GM18499 (cell line): ENCODE results near the gene SAMD14.

Experiments used
- ATAC-seq: cut with Tn5 transposase; IDR thresholded peaks from one replicate; pipeline ENCODE4 v1.9.1; 2021; ENCODE audit warnings: moderate number of reproducible peaks; ENCODE audit not compliant: insufficient read depth, unreplicated experiment

The SAMD14 gene

DNA sequence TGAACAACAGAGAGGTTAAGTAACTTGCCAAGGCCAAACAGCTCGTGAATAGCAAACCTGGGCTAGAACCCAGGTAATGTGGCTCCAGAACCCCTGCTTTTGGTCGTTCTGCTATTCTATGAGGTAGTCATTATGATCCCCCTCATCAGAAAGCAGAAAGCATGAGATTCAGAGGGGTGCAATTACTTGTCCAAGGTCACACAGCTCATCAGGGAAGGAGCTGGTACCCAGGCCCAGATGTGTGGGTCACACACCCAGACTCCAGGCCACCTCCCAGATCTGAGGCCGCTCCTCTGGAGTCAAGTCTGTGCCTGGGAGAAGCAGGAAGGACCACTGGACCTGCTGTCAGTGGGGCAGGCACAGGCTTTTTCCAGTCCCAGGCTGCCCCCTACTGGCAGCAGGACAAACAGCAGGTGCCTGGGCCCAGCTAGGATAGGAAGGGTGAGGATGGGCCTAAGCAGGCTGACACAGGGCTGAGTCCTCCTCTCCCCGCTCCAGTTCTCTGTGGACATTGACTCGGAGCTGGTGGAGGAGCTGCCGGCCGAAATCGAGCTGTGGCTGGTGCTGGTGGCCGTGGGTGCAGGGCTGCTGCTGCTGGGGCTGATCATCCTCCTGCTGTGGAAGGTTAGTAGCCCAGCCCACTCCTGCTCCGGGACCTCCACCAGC is 42.6 kb downstream of the SAMD14 start:
- ATAC-seq, result no peak

DNA sequence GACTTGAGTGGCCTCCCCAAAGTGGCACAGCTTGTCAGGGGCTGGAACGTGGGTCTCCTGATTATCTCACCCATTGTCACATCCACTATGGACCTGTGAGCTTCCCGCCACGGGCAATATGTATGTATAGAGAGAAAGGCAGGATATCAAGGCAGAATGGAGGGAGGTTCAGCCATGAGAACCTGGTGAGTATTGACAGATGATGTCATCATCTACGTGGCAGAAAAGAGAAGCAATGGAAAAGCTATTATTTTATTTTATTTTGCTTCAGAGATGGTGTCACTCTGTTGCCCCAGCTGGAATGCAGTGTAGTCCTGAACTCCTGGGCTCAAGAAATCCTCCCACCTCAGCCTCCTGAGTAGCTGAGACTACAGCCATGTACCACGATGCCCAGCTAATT is 48.2 kb downstream of the SAMD14 start:
- ATAC-seq, result no peak

DNA sequence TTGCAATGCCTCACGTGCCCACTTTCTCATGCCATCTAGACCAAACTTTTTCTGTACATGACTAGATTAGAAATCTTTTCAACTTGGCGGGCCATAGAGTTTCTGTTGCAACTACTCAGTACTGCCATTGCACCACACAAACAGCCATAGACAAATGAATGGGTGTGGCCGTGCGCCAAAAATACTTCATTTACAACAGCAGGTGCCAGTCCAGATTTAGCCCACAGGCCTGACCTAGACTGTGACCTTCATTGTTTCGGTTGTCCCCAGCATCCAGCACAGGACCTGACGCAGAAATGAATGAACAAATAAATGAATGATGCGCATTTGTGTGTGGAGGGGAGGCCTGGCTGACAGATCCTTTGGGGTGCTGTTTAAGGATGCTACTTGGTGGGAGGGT is 49.1 kb downstream of the SAMD14 start:
- no peak for ATAC-seq

DNA sequence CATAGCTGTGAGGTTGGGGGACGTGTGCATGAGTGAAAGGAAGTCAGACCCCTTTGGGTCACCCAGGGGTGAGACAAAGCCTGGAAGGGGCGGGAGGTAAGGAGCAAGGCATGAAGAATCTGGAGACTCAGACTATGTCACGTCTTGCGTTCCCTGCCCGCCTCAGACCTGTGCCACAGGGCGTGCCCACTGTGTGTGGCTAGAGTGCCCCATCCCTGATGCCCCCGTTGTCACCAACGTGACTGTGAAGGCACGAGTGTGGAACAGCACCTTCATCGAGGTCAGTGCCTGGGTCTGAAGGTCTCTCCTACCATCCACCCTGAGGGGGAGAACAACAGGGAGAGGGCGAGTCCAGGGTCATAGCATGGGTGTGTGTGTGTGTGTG is 49.9 kb downstream of the SAMD14 start:
- ATAC-seq, result no peak

DNA sequence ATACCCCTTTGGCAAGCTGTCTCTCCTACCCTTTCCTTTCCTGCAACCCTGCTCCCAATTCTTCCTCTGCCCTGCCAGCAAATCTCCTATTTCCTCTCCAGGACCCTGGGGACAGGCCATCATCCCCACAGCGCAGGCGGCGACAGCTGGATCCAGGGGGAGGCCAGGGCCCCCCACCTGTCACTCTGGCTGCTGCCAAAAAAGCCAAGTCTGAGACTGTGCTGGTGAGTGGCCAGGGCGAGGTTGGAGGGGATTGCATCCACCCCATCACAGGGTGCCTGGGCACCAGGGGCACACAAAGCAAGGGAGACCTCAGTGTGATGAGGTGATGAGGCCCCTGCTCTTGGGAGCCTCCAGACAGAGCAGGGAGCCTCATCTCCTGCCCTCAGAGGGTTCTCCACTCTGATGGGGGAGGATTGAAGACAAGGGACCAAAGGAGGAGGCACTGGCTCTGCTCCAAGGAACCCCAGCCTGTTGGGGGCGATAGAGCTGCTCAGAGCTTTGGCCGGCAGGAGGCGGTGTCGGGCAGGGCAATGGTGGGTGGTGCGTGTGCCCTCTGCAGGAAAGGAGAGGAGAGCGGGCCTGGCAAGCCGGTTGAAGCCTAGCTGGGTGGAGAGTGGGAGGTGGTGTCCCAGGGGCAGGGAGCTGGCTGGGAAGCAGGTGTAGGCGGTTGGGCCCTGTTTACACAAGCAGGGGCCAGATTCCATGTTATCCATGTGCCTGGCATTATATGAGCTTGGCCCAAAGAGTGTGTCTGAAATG is 50.4 kb downstream of the SAMD14 start:
- no peak for ATAC-seq

DNA sequence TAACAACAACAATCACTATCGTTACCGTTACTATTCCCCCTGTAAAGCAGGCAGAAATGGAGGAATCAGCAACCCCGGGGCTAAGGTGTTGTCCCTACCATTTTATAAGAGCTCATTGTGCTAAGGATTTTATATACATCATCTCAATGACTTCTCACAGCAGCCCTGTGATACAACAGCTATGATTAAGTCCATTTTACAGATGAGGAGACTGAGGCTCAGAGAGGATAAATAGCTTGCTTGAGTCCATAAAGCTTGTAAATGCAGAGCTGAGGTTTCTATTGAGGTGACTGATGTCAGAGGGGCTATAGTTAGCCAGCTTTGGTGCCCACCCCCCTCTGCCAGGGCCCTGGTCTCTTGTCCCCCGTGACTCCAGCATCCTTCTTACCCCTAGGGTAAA is 51.5 kb downstream of the SAMD14 start:
- ATAC-seq, result no peak

DNA sequence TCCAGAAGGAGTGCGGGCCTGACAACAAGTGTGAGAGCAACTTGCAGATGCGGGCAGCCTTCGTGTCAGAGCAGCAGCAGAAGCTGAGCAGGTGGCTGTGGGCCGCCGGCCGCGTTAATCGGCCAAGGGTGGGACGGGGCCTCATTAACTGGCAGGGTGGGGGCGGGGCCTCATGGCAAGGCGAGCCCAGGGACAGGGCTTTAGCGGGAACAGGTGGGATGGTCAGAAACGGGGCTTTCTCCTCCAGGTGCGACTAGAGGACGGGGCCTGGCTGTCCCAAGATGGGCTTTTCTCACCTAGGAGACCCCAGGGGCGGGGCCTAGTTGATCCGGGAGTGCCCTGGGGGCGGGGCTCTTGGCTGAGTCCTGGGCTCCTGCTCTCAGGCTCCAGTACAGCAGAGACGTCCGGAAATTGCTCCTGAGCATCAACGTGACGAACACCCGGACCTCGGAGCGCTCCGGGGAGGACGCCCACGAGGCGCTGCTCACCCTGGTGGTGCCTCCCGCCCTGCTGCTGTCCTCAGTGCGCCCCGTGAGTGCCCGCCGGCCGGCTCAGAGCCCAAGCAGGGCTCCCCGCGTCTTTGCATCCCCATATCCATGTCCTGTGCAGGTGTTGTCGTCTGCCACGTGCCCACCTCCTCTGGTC is 53.2 kb downstream of the SAMD14 start:
- no peak for ATAC-seq

DNA sequence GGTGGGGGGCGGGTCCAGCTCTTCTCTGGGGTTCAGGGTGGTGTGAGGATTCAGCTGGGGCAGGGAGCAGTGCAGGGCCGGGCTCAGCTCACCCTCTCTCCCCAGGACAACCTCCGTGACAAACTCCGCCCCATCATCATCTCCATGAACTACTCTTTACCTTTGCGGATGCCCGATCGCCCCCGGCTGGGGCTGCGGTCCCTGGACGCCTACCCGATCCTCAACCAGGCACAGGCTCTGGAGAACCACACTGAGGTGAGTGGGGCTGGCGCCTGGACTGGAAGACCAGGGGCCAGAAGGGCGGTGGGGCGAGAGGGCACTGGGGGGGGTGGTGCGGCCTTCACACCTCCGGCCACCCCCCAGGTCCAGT is 53.8 kb downstream of the SAMD14 start:
- no peak for ATAC-seq

DNA sequence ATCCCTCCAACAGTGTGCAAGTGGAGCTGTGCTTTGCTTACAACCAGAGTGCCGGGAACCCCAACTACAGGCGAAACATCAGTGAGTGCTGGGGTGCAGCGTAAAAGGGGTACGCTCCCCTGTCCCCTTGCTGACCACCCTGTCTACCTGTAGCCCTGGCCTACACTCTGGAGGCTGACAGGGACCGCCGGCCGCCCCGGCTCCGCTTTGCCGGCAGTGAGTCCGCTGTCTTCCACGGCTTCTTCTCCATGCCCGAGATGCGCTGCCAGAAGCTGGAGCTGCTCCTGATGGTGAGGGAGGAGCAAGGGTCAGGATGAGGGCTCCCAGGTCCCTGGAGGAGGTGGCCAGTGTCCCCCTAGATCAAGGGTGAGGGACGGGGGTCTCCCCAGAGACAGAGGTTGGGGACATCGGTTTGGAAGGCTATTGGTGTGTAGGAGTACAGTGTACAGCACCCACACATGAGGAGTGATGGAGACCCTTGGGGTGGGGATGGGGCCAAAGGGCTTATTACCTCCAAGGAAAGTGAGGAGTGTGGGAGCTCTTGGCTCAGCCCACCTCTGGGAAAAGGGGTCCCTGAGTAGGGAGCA is 54.4 kb downstream of the SAMD14 start:
- no peak for ATAC-seq

DNA sequence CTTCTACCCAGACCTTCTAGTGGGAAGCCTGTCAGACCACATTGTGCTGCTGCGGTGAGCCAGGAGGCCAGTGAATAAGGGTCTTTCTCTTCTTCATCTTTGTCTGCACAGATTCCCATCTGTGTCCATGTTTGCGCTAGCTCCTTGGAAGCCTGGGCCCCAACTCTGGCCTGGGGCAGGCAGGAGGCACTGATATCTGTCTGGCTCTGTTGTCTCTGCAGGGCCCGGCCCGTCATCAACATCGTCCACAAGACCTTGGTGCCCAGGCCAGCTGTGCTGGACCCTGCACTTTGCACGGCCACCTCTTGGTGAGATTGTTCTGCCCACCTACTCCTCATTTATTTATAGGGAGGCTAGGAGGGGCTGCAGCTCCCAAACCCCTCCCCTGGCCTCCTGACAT is 55.7 kb downstream of the SAMD14 start:
- no peak for ATAC-seq

DNA sequence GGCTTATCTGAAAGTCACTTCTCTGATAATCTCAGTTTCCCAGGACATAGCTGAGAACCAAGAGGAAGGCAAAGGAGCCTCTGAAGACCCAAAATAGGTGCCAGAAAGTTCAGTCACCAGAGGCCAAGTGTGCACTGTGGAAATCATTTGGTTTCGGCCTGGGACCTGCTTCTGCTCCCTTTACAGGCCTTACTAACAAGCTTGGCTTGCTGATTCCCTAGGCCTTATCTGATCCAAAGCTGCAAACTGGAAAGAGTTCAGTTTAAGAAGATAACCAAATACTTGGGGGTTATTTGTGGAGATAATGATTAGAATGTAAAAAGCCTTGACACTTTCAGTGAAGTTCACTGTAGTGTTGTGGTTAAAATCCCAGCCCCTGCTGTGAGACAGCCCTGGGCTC is 57.0 kb downstream of the SAMD14 start:
- no peak for ATAC-seq

DNA sequence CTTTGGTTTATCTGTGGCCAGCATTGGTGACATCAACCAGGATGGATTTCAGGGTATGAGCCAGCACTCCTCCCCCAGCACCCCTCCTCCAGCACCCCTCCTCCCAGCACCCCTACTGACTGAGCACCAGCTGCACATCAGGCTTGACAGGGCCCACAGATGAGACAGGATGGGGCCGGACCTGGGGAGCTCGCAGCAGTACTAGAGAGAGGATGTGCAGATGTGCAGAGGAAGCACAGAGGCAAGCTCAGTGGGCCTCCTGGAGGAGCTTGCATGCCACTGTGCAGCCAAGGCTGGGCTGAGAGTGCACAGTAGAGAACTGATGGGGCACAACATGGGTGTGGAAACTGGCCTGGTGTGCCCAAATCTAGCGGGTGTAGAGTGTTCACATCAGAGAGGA is 57.8 kb downstream of the SAMD14 start:
- no peak for ATAC-seq

DNA sequence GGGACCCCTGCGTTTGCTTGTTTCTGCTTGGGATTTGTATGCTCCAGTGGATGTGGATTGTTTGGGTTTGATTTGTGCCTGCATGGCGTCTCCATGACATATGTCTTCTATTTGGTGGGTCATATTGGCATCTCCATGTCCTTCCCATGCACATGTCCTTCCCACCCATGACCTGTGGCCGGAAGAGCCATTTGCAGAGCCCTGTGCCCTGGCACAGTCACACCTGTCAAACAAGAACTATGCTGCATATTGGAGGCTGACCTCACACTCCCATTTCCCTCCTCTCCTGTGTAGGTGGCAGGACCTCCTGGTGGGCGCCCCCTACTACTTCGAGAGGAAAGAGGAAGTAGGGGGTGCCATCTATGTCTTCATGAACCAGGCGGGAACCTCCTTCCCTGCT is 58.3 kb downstream of the SAMD14 start:
- ATAC-seq, result no peak

DNA sequence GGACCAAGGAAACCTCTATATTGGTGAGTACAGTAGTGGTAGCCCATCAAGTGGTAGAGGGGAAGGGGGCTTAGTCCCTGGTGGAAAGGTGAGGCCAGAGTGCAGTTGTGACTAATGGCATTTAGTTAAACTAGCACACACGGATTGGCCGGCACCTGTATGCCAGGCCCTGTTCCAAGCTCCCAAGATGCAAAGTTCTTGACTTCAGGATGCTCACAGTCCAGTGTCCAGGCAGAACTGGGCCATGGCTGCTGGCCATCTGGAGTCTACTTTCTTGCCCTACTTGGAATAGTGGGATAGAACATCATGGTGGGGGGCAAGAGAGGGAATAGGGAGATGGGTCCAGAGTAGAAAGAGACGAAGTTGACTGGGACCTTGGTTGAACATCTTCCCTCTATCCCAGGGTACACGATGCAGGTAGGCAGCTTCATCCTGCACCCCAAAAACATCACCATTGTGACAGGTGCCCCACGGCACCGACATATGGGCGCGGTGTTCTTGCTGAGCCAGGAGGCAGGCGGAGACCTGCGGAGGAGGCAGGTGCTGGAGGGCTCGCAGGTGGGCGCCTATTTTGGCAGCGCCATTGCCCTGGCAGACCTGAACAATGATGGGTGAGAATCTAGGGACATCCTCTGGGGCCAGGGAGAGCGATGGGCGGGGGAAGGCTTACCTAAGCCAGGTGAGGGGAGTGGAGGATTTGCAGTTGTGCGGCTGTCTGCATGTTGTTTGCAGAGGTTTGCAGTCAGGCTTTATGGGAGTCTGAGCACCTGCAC is 58.9 kb downstream of the SAMD14 start:
- ATAC-seq, result no peak

DNA sequence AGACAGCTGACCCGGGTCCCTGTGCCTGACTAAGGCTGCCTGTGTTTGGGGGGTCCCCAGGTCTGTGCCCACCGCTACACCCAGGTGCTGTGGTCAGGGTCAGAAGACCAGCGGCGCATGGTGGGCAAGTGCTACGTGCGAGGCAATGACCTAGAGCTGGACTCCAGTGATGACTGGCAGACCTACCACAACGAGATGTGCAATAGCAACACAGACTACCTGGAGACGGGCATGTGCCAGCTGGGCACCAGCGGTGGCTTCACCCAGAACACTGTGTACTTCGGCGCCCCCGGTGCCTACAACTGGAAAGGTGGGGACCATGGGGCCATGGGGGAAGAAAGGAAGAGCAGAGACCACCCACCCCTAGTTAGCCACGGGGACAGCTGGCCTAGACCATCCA is 62.0 kb downstream of the SAMD14 start:
- ATAC-seq, result no peak

DNA sequence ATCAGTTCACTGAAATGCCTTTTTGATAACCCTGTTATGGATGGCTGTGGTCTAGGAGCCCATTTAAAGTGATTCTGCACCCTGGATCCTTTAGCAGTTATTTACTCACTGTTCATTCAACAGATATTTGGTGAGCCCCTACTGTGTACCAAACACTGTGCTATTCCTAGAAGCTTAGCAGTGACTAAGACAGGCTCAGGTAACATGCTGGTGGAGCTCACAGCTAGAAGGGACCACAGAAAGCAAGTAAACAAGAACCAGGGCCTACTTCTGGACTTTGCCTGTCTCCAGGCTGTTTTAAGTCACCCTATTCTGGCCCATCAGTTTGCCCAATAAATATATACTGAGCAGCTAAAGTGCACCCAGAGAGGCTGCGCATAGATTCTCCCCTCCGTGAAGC is 63.0 kb downstream of the SAMD14 start:
- no peak for ATAC-seq

DNA sequence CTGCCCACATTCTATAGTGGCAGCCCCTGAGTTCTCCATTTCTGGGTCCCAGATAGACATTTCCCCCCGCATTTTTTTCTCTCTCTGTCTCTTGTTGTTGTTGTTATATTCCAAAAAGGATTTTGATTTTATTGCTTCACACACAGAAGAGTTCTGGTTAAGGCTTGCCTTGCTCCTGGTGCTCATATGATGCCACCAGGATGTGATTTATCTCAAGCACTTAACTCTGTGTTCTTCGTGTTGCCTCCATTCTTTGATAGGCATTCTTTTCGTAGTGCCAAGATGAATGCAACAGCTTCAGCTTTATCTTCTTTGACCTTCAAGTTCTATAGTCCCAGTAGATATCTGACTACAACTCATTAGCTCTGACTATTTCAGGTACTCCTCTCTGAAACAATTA is 64.9 kb downstream of the SAMD14 start:
- no peak for ATAC-seq

DNA sequence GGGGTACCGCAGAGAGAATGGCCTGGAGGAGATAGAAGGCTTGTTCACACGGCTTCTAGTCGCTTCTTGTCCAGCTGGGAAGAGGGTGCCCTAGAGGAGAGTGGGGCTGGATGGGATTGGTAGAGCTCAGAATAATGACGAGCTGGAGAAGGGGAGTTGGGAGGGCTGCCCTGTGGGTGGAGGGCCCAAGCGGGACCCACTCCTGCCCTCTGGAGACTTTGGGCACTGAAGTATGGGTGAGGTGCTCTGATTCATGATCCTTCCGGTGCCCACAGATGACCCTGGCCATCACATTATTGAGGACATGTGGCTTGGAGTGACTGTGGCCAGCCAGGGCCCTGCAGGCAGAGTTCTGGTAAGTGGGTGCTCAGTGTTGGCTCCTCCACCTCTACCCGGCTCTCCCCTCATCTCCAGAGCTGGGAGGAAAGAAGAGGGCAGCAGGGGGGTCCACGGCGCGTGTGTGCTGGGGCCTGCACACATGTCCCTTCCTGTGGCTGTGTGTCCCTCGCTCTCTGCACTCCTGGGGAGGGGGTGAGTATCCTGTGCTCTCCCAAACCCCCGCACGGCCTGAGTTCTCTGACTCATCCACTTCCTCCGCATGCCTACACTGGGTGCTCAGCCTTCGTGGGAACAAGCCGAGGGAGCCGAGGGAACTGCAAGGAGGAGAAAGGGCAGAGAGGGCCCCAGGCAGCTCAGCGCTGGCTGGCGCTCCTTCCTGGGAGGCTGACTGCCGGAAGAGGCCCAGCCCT is 65.5 kb downstream of the SAMD14 start:
- no peak for ATAC-seq

DNA sequence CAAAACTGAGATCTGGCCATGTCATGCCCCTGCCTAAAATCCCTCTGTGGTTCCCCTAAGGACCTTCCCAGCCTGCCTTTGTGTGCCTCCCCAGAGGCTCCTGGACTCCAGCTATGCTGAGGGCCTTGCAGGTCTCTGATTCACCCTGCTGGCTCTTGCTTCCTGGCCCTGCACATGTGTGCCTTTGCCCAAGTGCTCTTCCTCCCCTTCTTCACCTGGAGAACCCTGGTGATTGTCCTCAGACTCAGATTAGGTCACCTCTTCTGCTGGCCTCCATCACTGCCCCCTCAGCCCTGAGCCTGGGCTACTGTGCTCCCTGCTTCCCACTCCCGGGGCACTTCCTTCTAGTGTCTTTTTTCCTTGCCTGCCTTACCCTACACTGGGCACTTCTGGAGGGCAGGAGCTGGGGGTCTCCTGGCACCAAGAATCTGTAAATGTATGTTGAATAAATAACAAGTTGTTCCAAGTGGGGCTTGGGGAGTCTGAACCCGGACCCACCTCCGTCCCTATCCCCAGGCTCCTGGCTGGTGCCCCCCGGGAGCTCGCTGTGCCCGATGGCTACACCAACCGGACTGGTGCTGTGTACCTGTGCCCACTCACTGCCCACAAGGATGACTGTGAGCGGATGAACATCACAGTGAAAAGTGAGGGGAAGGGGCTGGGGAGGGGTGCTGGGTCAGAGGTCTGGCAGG is 66.3 kb downstream of the SAMD14 start:
- no peak for ATAC-seq
